A549 (cell line): ENCODE data around the gene SLC16A4. TPM values are rescaled to one million over a fixed set of nuclear protein-coding genes. Genes with fewer than 3 reads are reported as not detected.
A peak's percentile ranks its signal among the peaks of the same experiment; 100 is the strongest.
"Not testable (repeated sequence)": the region's sequence is repeated elsewhere in the genome, so short reads cannot be mapped to it uniquely, and the experiment has no call there.

ENCODE experiments used
- ATAC-seq, 2 experiments: fragments of 200-7000 bp in 1 of 2; fragments of >200 bp in 1 of 2; cut with Nextera tagmentation in 1 of 2; cut with Tn5 transposase in 1 of 2; 3 replicates each; pipeline versions ENCODE4 v1.8.0 to v1.9.1; 2018 to 2020; ENCODE audit warnings: mild to moderate bottlenecking in 1 of 2, moderate library complexity in 1 of 2
- CTCF ChIA-PET: fragments of 300-600 bp; sonication (Branson Sonifier 250); formaldehyde crosslinking; extraction: SDS; loops from one replicate; lab custom pipeline; 2021; ENCODE audit warnings: antibody characterized with exemption, inconsistent platforms; lab: Yijun Ruan, JAX
- POLR2A ChIA-PET: fragments of 350-600 bp; formaldehyde crosslinking; extraction: SDS; loops from one replicate; lab custom pipeline; 2021; ENCODE audit warnings: antibody characterized with exemption, inconsistent platforms; lab: Yijun Ruan, JAX
- DNase-seq, 2 experiments: peaks; one replicate each; pipeline versions ENCODE4 v3.0.0 to v3.0.0-alpha.2; 2011 to 2016; ENCODE audit warnings: low read depth in 1 of 2, low spot score in 1 of 2
- FAIRE-seq: peaks from 2 replicates; lab custom pipeline; 2011; peaks lifted over from hg19 to GRCh38; lab: Jason Lieb, UNC
- H3K27ac ChIP-seq, 2 experiments: fragments of >200 bp; sonication (Bioruptor Twin); formaldehyde crosslinking; 3 replicates each; pipeline ENCODE4 v1.5.1; 2016 to 2017
- H3K4me1 ChIP-seq: fragments of >200 bp; sonication (Bioruptor Twin); formaldehyde crosslinking; 3 replicates; pipeline ENCODE4 v1.6.1; 2016
- H3K4me2 ChIP-seq: fragments of >200 bp; sonication (Bioruptor Twin); formaldehyde crosslinking; 3 replicates; pipeline ENCODE4 v1.6.1; 2016
- H3K4me3 ChIP-seq: fragments of >200 bp; sonication (Bioruptor Twin); formaldehyde crosslinking; 3 replicates; pipeline ENCODE4 v1.5.1; 2016
- H3K9me3 ChIP-seq: fragments of >200 bp; sonication (Bioruptor Twin); formaldehyde crosslinking; 3 replicates; pipeline ENCODE4 v1.6.1; 2016
- ATOH8 ChIP-seq: fragments of 250-450 bp; sonication (Bioruptor Pico); IDR thresholded peaks from 2 replicates; pipeline ENCODE4 v1.5.0; 2020; ENCODE audit warnings: low read depth, mild to moderate bottlenecking, moderate library complexity
- CBX8 ChIP-seq: fragments of 200-600 bp; sonication (generic); IDR thresholded peaks from 2 replicates; pipeline ENCODE4 v1.6.1; 2016
- CHD4 ChIP-seq: fragments of 200-600 bp; sonication (generic); IDR thresholded peaks from 2 replicates; pipeline ENCODE4 v1.6.1; 2016; ENCODE audit warnings: antibody characterized with exemption, mild to moderate bottlenecking, borderline replicate concordance
- EHF ChIP-seq: fragments of 250-450 bp; sonication (Bioruptor Pico); IDR thresholded peaks from 2 replicates; pipeline ENCODE4 v1.5.0; 2020; ENCODE audit warnings: mild to moderate bottlenecking
- FOSL2 ChIP-seq, 2 experiments: fragments of 450-650 bp in 1 of 2; fragments of >200 bp in 1 of 2; sonication (Bioruptor Twin) in 1 of 2; formaldehyde crosslinking; IDR thresholded peaks; 2 replicates each; pipeline versions ENCODE4 v1.5.0 to v1.6.1; 2016 to 2020; ENCODE audit warnings: mild to moderate bottlenecking in 1 of 2, moderate library complexity in 1 of 2
- FOXS1 ChIP-seq: fragments of 250-450 bp; sonication (Bioruptor Pico); IDR thresholded peaks from 2 replicates; pipeline ENCODE4 v1.5.0; 2020; ENCODE audit warnings: mild to moderate bottlenecking, moderate library complexity
- GATA3 ChIP-seq: IDR thresholded peaks from 2 replicates; pipeline ENCODE4 v1.6.1; 2012; ENCODE audit warnings: borderline replicate concordance
- HOXB5 ChIP-seq: fragments of 250-450 bp; sonication (Bioruptor Pico); IDR thresholded peaks from 2 replicates; pipeline ENCODE4 v1.5.0; 2020; ENCODE audit warnings: mild to moderate bottlenecking, moderate library complexity
- MAFK ChIP-seq: fragments of 450-650 bp; IDR thresholded peaks from 2 replicates; pipeline ENCODE4 v1.6.1; 2014; ENCODE audit not compliant: partially characterized antibody
- MAX ChIP-seq: IDR thresholded peaks from 2 replicates; pipeline ENCODE4 v1.6.1; 2012
- MYC ChIP-seq: IDR thresholded peaks from 2 replicates; pipeline ENCODE4 v1.6.1; 2012; ENCODE audit warnings: mild to moderate bottlenecking, inconsistent platforms, low read length, improper control_type of control experiment, borderline replicate concordance
- NR3C1 ChIP-seq: fragments of >200 bp; sonication (Bioruptor Twin); formaldehyde crosslinking; IDR thresholded peaks from 3 replicates; pipeline ENCODE4 v1.6.1; 2017
- PHF8 ChIP-seq: fragments of 200-600 bp; sonication (generic); IDR thresholded peaks from 2 replicates; pipeline ENCODE4 v1.6.1; 2016; ENCODE audit warnings: low read depth, mild to moderate bottlenecking, antibody characterized with exemption, moderate library complexity, borderline replicate concordance
- RAD21 ChIP-seq, 2 experiments: fragments of >200 bp in 1 of 2; sonication (Bioruptor Twin) in 1 of 2; formaldehyde crosslinking in 1 of 2; IDR thresholded peaks in 1 of 2; conservative IDR thresholded peaks in 1 of 2; 2 replicates in 1 of 2; 3 replicates in 1 of 2; pipeline ENCODE4 v1.6.1; 2012 to 2018; ENCODE audit warnings: inconsistent platforms in 1 of 2
- RCOR1 ChIP-seq: fragments of 150-350 bp; IDR thresholded peaks from 2 replicates; pipeline ENCODE4 v1.6.1; 2014; ENCODE audit warnings: antibody characterized with exemption, low read length, low read depth
- ZC3H11A ChIP-seq: fragments of 450-650 bp; IDR thresholded peaks from 2 replicates; pipeline ENCODE4 v1.6.1; 2014; ENCODE audit warnings: antibody characterized with exemption, mild to moderate bottlenecking
- WGBS: methylation state at CpG from one replicate; pipeline ENCODE4 v1.1.6; 2017; ENCODE audit errors: missing lambda C conversion rate; 5-methylcytosine and 5-hydroxymethylcytosine counted together
- polyA plus RNA-seq, 4 experiments: library from polyadenylated mRNA; depleted of rRNA in 3 of 4; stranded (reverse); fragments of >200 nt; fragmentation: RNase III in 1 of 4; extraction: RNeasy Plus Mini Kit Qiagen cat#74134 plus additional on column Dnase treatment in 1 of 4; gene quantifications; 2 replicates in 3 of 4; 3 replicates in 1 of 4; pipeline ENCODE4 v1.2.3, GENCODE V29; 2011 to 2017
- TF ChIP-seq, protein P1 (sequence below): fragments of >200 bp; sonication (Bioruptor Twin); formaldehyde crosslinking; IDR thresholded peaks from 2 replicates; pipeline ENCODE4 v1.6.1; 2016
- TF ChIP-seq, protein P2 (sequence below): fragments of >200 bp; sonication (Bioruptor Twin); formaldehyde crosslinking; IDR thresholded peaks from 3 replicates; pipeline ENCODE4 v1.5.1; 2016

Gene SLC16A4
- polyA plus RNA-seq, 2 of the 4 experiments (the other 2 are of a cell fraction): 61.0 to 176 TPM

- TF ChIP-seq, protein P1, sequence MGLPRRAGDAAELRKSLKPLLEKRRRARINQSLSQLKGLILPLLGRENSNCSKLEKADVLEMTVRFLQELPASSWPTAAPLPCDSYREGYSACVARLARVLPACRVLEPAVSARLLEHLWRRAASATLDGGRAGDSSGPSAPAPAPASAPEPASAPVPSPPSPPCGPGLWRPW: no peak
- no peak for TF ChIP-seq CHD4
- TF ChIP-seq ATOH8 (CRISPR knock-in tag): no peak
- no peak for TF ChIP-seq FOSL2 (IDR thresholded peaks at IDR 0.05)
- TF ChIP-seq FOSL2 (CRISPR knock-in tag; IDR thresholded peaks at IDR 0.05): no peak
- no peak for TF ChIP-seq MAX
- TF ChIP-seq RCOR1: no peak
- TF ChIP-seq, all 56 proteins: peak for 0
- CTCF ChIA-PET: interaction anchor here (0.7 to 2.9 kb wide), 5 partner anchors 9 to 92 kb away, joined by 3 to 14 read pairs (median 5); no protein-coding TSS in a partner anchor
- no peak overlapping the region for H3K27ac ChIP-seq
- no peak for FAIRE-seq
- peaks cover 14% of the 10 kb centered on the region for H3K4me1 ChIP-seq
- no peak overlapping the region for H3K4me2 ChIP-seq
- H3K9me3 ChIP-seq: no peaks in the 10 kb centered on the region
- H3K4me3 ChIP-seq: no peak overlapping the region
- 87% methylated on average over 4 of the region's 4 CpGs for WGBS
- DNase-seq: no peak
- ATAC-seq: no peak
- POLR2A ChIA-PET: interaction anchor here (0.6 to 1.6 kb wide), 3 partner anchors 10 to 66 kb away, joined by 3 to 9 read pairs (median 3); no protein-coding TSS in a partner anchor
Measured at GRCh38 chr1:110404401-110404800, 13.6 kb upstream of the SLC16A4 start.

GRCh38 chr1:110403805-110404204 is 13.0 kb upstream of the SLC16A4 start:
- ChIA-PET POLR2A (interaction anchor here (0.6 to 1.0 kb wide), 3 partner anchors 9 to 66 kb away, joined by 3 read pairs; no protein-coding TSS in a partner anchor), CTCF (interaction anchor here (1.0 to 2.9 kb wide), 4 partner anchors 9 to 201 kb away, joined by 3 to 14 read pairs (median 7); no protein-coding TSS in a partner anchor)
- no peaks in the 10 kb centered on the region for H3K9me3 ChIP-seq
- H3K4me1 ChIP-seq: peaks cover 13% of the 10 kb centered on the region
- H3K27ac ChIP-seq: no peak overlapping the region
- DNase-seq (no peak), ATAC-seq (no peak), FAIRE-seq (no peak)
- 86% methylated on average over 5 of the region's 5 CpGs for WGBS
- TF ChIP-seq NR3C1 (no peak), MAFK (no peak), FOXS1 (CRISPR knock-in tag) (no peak), HOXB5 (CRISPR knock-in tag) (no peak), GATA3 (no peak), ZC3H11A (no peak), MYC (no peak), EHF (CRISPR knock-in tag) (no peak), CBX8 (no peak), RCOR1 (no peak), RAD21 (conservative IDR thresholded peaks at IDR 0.05 in 1 of 2, IDR thresholded peaks at IDR 0.05 in 1 of 2) (no peak), PHF8 (no peak)
- TF ChIP-seq, protein P2, sequence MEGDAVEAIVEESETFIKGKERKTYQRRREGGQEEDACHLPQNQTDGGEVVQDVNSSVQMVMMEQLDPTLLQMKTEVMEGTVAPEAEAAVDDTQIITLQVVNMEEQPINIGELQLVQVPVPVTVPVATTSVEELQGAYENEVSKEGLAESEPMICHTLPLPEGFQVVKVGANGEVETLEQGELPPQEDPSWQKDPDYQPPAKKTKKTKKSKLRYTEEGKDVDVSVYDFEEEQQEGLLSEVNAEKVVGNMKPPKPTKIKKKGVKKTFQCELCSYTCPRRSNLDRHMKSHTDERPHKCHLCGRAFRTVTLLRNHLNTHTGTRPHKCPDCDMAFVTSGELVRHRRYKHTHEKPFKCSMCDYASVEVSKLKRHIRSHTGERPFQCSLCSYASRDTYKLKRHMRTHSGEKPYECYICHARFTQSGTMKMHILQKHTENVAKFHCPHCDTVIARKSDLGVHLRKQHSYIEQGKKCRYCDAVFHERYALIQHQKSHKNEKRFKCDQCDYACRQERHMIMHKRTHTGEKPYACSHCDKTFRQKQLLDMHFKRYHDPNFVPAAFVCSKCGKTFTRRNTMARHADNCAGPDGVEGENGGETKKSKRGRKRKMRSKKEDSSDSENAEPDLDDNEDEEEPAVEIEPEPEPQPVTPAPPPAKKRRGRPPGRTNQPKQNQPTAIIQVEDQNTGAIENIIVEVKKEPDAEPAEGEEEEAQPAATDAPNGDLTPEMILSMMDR: no peak
- no peak overlapping the region for H3K4me2 ChIP-seq
- no peak overlapping the region for H3K4me3 ChIP-seq

- FAIRE-seq, H3K4me3 ChIP-seq, ATAC-seq, H3K4me2 ChIP-seq, H3K9me3 ChIP-seq, DNase-seq: not testable (repeated sequence)
- peak overlapping the region in 1 of 2 experiments; percentile 38; a peak in 1 of 6 replicates for H3K27ac ChIP-seq
- H3K4me1 ChIP-seq: peaks cover 31% of the 10 kb centered on the region
- CTCF ChIA-PET: interaction anchor here (0.6 to 1.6 kb wide), 4 partner anchors 15 to 833 kb away, joined by 3 to 5 read pairs (median 4); no protein-coding TSS in a partner anchor
- POLR2A ChIA-PET: interaction anchor here (1.1 kb wide), 1 partner anchor 57 kb away, joined by 3 read pairs; the partner anchor contains the start of gene RBM15
- 100% methylated on average over 2 of the region's 48 CpGs for WGBS
Measured at GRCh38 chr1:110396259-110396958, 5.6 kb upstream of the SLC16A4 start.
